HL-60/S4 (cell line): ENCODE measurements around the gene EIF4H.
"Not testable (repeated sequence)": the region's sequence is repeated elsewhere in the genome, so short reads cannot be mapped to it uniquely, and the experiment has no call there.

ENCODE experiments used
- in situ Hi-C: fragments of 300-500 bp; cut with MboI; formaldehyde crosslinking; loops from 2 replicates; pipeline ENCODE4 v1.14.3; 2022; ENCODE audit warnings: low sequenced_read_pairs

Gene EIF4H

DNA sequence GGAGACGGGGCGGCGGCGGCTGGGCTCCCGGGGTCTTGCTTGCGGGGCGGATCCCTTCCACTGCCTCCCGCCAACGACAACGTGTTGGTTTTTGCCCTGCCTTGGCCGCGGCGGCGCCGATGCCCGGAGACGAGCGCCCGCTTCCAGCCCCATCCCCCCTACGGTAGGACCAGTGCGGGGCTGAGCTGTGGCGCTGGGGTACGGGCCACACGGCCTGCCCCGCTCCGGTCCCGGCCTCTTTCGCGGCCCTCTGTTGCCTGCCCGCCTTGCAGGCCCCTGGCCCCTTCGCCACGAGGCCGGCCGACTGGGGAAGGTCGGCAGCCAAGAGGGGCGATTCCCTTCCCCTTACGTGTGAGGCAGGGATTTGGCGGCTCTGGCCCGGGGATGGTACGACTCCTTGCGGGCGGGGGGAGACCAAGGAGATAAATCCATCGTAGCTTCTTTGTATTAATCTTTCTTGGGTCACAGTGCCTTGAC is 488 bp downstream of the EIF4H start:
- in situ Hi-C loops, result loop anchor here (10.0 kb wide), 1 partner anchor 100 kb away; no protein-coding TSS in a partner anchor

DNA sequence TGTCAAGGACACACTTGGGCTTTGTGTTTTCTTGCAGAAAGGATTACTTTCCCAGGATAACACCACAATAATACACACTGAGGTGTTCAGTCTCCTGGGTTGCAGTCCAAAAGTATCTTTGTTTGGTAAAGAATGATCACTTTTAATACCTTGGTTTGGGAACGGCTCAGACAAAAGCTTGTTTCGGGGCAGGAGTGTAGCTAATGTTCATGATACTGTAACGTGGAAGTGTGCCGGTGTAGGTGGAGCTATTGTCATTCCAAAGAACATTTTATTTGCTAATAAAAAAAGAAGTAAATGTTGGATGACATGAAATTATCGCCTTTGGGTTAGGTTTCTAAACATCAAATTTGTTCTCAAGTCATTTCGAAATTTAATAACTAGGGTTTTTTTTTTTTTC is 1.2 kb downstream of the EIF4H start:
- in situ Hi-C loops, result loop anchor here (10.0 kb wide), 1 partner anchor 101 kb away; no protein-coding TSS in a partner anchor

DNA sequence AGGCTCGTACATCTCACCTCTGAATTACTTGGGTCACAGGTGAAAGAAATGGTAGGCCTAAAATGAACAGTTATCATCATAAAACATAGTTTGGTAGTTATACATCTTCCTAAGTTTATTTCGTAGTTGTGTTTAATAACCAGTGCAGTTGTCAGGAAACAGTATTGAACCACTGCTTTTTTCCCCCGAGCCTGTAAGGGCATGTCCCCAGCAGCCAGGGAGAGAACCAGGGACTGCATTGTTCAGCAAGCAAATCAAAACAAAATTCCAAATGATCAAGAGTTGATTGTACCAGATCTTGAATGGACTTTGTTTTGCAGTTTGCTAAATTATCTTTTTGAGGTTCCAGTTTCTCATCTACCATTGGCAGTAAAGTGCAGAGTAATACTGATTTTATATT is 2.4 kb downstream of the EIF4H start:
- in situ Hi-C loops, result loop anchor here (10.0 kb wide), 1 partner anchor 102 kb away; no protein-coding TSS in a partner anchor

DNA sequence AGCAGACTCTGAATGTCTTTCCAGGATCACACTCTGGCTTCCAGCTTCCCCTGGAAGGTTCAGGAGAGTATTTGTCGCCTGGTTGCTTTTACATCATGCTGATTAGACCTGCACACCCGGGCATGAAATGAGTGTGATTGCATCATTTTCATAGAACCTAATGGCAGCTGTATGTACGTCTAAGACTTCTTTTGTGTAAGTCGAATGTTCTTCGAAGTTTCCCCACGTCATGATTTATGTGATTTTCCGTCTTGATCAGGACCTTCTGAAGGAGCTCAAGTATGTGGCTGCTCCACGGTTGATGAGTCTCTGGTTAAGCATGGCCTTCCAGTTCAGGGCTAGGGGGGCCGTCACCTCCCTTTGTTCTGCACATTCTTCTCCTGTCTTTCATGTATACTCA is 4.5 kb downstream of the EIF4H start:
- in situ Hi-C loops, result loop anchor here (10.0 kb wide), 1 partner anchor 104 kb away; no protein-coding TSS in a partner anchor

DNA sequence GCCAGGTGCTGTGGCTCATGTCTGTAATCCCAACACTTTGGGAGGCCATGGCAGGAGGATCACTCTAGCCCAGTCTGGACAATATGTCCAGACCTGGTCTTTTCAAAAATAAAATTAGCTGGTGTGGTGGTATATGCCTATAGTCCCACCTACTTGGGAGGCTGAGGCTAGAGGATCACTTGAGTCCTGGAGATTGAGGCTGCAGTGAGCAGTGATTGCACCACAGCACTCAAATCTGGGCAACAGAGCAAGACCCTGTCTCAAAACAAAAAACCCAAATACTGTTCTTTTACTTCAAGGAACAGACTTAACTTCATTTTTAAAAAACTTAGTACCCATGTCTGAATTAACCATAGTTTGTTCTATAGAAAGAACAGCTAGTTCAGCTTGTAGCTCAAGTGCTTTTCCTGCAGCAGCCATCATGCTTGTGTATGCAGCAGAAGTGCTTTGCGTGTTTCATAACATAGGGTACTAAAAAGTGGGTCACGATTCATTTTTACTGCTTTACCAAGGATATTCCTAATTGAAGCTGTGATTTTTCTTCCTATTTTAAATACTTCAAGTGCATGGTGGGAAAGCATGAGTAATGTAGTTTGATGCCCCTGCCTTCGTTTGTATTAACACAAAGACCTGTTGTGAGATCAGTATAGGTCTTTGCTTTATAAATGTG is 5.9 kb downstream of the EIF4H start:
- in situ Hi-C loops, result loop anchor here (10.0 kb wide), 1 partner anchor 105 kb away; no protein-coding TSS in a partner anchor

DNA sequence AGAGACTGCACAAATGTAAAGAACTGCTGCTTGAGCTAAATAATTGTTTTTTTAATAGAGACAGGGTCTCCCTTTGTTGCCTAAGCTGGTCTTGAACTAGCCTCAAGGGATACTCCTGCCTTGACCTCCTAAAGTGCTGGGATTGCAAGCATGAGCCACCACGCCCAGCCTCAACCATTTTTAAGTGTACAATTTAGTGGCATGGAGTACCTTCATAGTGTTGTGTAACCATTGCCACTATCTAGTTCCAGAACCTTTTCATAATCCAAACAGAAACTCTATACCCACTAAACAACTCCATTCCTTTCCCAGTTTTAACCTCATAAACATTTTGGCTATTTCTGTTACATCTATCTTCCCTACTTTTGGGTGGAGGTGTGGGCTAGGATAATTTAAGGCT is 6.7 kb downstream of the EIF4H start:
- in situ Hi-C loops, result no loop called here

DNA sequence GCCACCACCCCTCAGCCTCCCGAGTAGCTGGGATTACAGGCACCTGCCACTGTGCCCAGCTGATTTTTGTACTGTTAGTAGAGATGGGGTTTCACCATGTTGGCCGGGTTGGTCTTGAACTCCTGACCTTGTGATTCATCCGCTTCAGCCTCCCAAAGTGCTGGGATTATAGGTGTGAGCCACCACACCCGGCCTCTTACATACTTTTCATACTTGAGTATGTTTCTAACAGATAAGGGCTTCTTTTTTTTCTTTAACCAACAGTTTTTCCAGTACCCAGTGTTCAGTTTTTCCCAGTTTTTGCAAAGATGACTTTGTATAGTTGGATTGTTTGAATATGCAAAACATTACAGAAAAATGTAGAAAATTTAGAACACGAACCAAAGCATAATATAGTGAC is 7.7 kb downstream of the EIF4H start:
- in situ Hi-C loops, result no loop called here

DNA sequence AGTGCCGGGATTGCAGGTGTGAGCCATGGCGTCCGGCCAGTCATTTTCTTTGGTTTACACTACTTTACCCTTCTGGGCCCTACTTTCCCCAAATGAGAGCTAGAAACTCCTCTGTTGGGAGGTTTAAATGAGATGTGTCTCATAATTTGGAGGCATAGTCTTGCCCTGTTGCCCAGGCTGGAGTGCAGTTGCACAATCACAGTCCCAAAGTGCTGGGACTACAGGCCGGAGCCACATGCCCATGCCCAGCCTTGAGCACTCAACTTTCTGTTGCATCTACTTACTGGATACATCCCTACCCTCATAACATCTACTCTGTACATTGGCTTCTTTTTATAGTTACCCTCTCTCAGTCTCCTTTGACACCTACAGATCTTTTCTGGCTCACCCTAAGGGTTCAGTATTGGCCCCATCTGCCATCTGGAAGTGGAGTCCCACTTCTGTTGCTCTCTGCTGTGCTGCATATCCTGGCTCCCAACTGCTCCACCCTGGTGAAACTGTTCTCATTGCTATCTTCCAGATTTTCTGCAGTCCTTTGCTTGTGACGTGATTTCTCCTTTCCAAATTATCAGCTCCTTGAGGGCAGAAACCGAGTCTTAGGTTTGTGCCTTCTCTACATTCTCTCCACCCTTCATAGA is 8.4 kb downstream of the EIF4H start:
- in situ Hi-C loops, result no loop called here

DNA sequence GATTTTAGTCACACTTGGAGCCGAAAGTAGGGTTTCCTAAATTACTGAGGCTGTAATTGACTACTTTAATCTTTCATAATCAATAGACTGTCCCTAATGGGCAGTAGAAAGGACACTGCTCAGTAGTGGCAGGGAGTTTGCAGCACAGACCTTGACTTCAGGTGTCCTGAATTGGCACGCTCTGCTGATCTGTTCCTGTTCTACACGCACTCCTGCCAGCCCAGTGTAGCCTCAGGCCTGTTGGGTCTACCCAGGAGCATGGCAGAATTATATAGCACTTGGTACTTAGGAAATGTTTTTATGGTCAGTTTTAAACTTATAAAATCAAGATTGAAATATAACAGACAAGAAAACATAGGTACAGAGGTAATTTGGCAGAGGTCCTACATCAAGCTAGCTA is 9.0 kb downstream of the EIF4H start:
- in situ Hi-C loops, result no loop called here

DNA sequence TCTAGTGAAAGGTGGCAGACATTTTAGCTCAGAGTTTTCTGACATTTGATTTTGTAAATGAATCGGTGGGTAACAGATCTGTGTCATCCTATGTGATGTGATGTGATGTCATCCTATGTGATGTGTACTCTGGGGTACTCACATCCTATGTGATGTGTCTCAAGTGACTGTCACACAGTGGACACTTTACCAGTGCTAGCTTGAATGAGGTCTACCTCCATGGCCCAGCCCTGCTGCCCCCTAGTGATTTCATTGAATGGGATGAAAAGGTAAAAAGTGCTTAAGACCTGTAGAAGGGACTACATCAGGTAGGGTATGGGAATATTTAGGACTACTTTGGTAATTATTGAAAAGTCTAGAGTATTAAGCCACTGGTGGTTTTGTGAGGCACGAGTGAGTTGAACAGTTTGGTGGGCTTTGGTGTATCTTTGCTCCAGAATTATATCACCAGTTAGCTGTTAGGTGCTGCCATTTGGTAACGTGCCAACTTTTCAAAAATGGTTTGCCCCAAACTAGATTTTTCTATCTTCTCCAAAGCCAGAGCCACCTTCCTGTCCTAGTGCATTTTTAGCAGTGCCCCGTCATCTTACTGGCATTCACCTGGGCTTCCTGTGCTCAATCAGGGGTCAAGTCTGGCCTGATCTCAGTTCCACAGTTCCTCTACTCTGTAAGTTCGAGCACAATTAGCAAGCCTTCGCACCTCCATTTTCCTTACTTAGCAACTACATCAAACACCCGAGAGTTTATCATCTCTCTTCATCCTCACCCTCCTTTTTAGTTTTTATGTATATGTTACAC is 9.7 kb downstream of the EIF4H start:
- in situ Hi-C loops, result no loop called here

DNA sequence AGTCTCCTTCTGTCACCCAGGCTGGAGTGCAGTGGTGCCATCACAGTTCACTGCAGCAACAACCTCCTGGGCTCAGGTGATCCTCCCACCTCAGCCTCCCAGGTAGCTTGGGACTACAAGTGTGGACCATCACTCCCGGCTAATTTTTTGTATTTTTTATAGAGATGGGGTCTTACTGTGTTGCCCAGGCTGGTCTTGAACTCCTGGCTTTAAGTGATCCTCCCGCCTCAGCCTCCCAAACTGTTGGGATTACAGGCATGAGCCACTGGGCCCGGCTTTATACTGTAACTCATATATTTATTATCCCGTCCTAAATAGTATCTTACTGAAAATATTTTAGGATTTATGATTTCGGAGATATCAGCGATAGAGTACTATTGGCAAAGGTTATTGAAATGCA is 10.9 kb downstream of the EIF4H start:
- in situ Hi-C loops, result no loop called here

DNA sequence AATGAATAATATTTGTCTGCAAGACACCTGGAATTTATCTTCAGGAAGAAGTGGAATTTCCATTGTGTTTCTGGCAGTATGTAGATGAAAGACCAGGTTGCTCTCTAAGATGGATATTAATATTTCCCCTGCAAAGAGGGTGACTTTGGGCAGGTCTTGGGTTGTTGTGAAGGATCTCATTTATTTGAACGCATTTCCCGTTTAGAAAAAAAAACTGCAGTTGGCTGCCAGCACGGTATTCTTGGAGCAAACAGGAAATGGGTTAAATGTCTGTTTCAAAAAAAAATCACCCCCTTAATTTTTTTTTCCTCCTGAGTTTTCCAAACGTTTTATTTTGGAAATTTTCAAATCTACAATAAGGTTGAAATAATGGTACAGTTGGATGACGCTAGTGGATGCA is 11.5 kb downstream of the EIF4H start:
- in situ Hi-C loops, result no loop called here

DNA sequence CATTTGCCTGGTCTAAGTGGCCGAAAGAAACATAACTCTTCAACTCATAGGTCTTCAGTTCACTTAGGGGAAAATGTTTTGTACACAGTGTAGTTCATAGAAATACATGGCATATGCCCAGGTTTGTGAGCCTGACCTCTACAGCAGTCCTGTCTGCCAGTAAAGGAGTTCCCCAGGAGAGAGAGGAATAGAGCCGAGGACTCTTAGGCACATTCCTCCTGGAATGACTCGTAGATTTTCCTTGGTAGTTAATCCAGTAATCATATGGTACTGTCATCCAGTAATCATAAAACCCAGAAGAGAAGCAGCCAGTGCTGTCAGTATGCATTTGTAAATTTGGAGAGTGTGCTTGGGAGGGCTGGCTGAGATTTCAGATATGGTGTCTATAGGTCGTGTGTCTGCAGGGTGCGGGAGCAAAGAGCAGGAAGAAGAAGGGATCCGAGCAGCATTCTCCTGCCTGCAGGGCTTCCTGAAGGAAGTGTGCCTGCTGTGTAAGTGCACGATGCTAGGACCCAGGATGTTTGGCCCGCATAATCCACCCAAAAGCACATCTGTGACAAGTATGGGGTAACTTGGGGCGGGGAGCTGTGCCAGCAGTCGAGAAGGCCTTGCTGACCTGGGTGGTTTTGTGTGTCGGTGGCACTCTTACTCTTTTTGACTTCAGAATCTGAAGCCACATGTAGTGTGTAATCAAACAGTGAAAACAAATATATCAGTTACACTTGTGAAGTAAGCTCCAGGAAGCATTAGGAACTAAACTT is 13.9 kb downstream of the EIF4H start:
- in situ Hi-C loops, result no loop called here

DNA sequence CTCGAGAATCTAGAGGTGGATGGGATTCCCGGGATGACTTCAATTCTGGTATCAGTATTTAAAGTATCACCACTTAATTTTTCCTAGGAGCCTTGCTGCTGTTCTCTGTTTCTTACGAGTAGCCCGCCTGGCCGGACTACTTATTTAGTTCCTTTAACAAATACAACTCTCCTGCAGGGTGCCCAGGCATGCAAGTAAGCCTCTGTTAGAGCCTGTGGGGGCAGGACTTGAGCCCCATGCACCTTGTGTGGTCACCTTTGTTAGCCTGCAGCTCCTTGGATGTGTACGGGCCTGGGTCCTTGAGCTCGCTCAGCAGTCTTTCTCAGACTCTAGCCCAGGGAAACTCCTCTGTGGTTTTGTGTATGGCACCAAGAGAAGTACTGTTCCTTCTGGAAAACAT is 16.1 kb downstream of the EIF4H start:
- in situ Hi-C loops, result no loop called here

DNA sequence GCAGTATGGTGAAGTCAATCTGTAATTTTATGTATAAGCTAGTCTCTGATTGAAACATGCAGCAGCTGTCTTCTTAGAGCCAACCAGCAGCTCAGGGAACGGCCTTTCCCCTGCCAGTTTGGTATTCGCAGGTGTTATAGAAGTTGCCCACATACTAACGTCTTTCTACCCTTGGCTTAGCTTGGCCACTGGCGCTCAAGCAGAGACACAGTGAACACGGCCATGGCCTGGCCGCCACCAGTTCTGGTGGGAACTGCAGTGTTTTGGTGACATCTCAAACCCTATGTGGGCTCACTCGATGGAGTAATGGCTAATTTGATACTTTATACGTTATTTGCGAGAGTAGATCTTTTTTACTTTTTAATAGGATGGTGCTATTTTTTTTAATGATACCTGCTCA is 17.1 kb downstream of the EIF4H start:
- in situ Hi-C loops, result no loop called here

DNA sequence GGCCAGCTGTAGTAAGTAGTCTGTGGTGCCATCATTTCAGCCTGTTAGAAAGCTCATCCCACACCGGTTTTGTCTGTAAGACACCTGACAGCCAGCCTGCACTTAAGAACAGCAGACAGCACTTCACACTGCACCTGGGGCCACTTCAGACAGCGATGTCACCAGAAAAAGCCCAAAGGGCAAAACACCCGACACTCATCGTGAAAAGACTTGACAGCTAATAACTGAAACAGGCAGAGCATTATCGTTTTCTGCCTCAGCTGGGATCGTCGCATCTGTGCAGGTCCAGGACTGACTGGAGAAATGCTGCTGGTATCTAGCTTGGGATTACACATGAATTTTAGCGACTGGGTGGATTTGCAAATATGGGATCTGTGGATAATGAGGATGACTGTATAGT is 18.9 kb downstream of the EIF4H start:
- in situ Hi-C loops, result no loop called here

DNA sequence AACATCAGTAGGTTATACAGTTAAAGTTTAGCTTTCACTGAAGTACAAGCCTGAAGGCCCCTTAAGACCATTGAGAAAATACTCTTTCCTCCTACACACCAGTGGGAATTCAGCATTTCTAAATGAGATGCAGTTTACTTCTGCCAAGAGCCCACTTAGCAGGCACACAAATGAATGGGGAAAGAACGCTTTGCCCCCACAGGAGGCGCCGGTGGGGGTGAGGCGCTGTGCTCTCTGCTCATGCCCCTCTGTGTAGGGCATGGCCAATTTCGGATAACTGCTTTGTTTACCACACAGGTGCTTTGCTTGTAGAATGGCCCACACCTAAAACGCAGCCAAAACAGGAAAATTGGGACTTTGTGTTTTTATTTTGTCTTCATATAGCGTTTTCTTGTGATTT is 19.8 kb downstream of the EIF4H start:
- in situ Hi-C loops, result no loop called here

DNA sequence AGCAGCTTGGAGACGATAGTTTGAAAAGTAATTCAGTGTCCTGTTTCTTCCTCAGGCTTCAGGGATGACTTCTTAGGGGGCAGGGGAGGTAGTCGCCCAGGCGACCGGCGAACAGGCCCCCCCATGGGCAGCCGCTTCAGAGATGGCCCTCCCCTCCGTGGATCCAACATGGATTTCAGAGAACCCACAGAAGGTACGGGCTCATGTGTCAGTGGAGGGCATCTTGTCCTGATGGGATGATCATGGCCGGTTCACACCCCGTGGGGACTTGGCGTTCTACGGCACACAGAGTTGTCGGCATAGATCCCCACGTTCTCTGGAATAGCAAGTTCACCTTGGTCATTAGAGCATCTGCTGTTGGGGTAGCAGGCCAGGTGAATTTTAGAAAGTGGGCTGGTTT is 20.5 kb downstream of the EIF4H start:
- in situ Hi-C loops, result no loop called here

DNA sequence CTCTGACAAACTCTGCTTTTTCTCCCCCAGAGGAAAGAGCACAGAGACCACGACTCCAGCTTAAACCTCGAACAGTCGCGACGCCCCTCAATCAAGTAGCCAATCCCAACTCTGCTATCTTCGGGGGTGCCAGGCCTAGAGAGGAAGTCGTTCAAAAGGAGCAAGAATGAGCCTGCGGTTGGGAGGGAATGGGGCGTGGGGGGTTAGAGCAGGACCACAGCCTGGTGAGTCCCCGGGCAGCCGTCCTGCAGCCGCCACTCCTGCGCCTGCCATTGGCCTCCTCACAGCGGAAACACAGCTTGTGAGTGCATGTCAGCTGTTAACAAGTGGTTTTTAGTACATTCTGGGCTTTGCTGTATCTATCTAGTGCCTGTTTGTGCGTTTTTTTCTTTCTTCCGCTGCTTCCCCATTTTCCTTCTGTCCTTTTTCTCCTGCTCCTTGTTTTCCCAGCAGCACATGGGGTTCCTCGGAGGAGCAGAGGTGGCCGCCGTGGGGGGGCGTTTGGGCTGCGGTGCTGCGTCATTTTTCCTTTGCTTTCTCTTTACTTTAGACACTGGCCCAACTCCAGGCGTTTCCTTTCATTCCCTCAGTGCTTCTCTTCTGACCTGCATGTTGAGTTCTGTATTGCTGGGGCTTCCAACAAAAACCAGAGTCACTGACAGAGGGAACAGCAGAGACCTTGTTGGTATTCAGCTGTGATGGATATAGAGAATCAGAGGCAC is 21.1 kb downstream of the EIF4H start:
- in situ Hi-C loops, result not testable (repeated sequence)

DNA sequence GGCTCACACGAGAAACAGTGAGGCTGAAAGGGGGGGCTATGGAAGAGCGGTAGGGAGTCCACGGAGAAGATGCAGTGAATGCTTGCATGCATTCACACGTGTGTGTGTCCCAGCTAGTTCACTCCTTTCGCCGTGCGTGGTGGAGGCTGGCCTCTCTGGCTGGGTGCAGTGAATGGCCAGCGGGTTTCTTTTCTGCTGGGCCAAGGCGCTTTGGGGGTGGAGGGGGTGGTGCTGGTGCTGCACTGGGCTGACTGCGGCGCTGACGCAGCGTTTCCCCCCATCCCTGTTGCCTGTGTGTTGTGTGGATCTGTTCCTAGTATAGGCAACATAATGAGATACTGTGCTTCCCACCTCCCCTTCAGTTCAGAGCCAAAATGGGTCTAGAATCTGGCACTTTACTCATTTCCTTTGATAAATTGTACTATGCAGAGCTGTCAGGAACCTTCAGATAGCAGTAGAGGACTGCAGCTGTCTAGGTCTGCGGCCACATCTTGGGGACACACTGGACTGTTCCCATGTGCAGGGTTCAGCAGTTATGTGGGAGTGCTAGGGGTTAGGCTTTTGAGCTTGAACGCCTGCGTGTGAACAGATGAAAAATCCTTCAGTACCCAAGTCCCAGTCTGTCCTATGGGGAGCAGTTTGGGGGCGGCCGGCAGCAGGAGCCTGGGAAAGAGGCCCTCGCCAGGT is 22.0 kb downstream of the EIF4H start:
- in situ Hi-C loops, result not testable (repeated sequence)
